HepG2 (cell line): ENCODE results near the gene MAPK11. TPM values are rescaled to one million over a fixed set of nuclear protein-coding genes. Genes with fewer than 3 reads are reported as not detected.

ENCODE experiments used
- ATAC-seq: fragments of 200-7000 bp; cut with Tn5 transposase; 3 replicates; pipeline ENCODE4 v1.9.1; 2020; ENCODE audit warnings: mild to moderate bottlenecking, moderate library complexity
- BruUV-seq: library from RNA; stranded (reverse); fragments of 400-500 nt; replicated peaks from 2 replicates; lab custom pipeline; 2021; lab: Mats Ljungman, UMichigan
- CTCF ChIA-PET: fragments of 300-600 bp; formaldehyde crosslinking; extraction: SDS; loops from one replicate; lab custom pipeline; 2021; ENCODE audit warnings: low total read pairs, inconsistent platforms, low intra/inter-chr PET ratio; lab: Yijun Ruan, JAX
- POLR2A ChIA-PET: fragments of 350-600 bp; sonication (Branson Sonifier 250); formaldehyde crosslinking; loops from one replicate; lab custom pipeline; 2020; ENCODE audit warnings: antibody characterized with exemption, inconsistent platforms; lab: Yijun Ruan, JAX
- DNase-seq: peaks from one replicate; pipeline ENCODE4 v3.0.0-alpha.2; 2015; ENCODE audit warnings: low spot score
- FAIRE-seq: peaks from 3 replicates; lab custom pipeline; 2011; peaks lifted over from hg19 to GRCh38; lab: Jason Lieb, UNC
- H2AFZ ChIP-seq: one replicate; pipeline ENCODE4 v1.6.1; 2011; ENCODE audit warnings: low read length, inconsistent platforms
- H3K27ac ChIP-seq: fragments of 300-600 bp; 3 replicates; pipeline ENCODE4 v1.8.0; 2011; ENCODE audit warnings: mixed run types, mild to moderate bottlenecking, mixed read lengths, low read length, inconsistent platforms; ENCODE audit not compliant: insufficient read depth; ENCODE audit errors: extremely low read length
- H3K27me3 ChIP-seq, 2 experiments: fragments of 200-600 bp in 1 of 2; 2 replicates in 1 of 2; 3 replicates in 1 of 2; pipeline versions ENCODE4 v1.6.0 to v1.8.0; 2011; ENCODE audit warnings: low read length in 2 of 2, mild to moderate bottlenecking in 2 of 2, moderate library complexity in 2 of 2, inconsistent platforms in 1 of 2; ENCODE audit not compliant: insufficient read depth in 2 of 2, control insufficient read depth in 1 of 2
- H3K36me3 ChIP-seq, 2 experiments: fragments of 200-600 bp in 1 of 2; replicated peaks in 1 of 2; 2 replicates in 1 of 2; 3 replicates in 1 of 2; pipeline versions ENCODE4 v1.5.1 to v1.8.0; 2011; ENCODE audit warnings: low read length in 2 of 2, inconsistent platforms in 1 of 2; ENCODE audit not compliant: insufficient read depth in 2 of 2, control insufficient read depth in 1 of 2
- H3K4me1 ChIP-seq: 2 replicates; pipeline ENCODE4 v1.5.1; 2012; ENCODE audit warnings: low read length, inconsistent platforms; ENCODE audit not compliant: insufficient read depth
- H3K4me2 ChIP-seq: 2 replicates; pipeline ENCODE4 v1.6.0; 2011; ENCODE audit warnings: low read depth, low read length, inconsistent platforms
- H3K4me3 ChIP-seq, 3 experiments: fragments of 200-600 bp in 1 of 3; sonication (generic), shearing (Covaris generic) in 1 of 3; replicated peaks in 1 of 3; 2 replicates each; pipeline ENCODE4 v1.5.1; 2011 to 2016; ENCODE audit warnings: low read length in 3 of 3, inconsistent platforms in 2 of 3, low read depth in 2 of 3, mild to moderate bottlenecking in 2 of 3, control low read depth in 1 of 3, mixed read lengths in 1 of 3; ENCODE audit not compliant: insufficient read depth in 1 of 3
- H3K79me2 ChIP-seq: one replicate; pipeline ENCODE4 v1.6.1; 2011; ENCODE audit warnings: low read length, inconsistent platforms; ENCODE audit not compliant: insufficient read depth
- H3K9ac ChIP-seq: 2 replicates; pipeline ENCODE4 v1.6.0; 2011; ENCODE audit warnings: mild to moderate bottlenecking, low read depth, low read length, inconsistent platforms; ENCODE audit not compliant: insufficient read depth
- H3K9me3 ChIP-seq: 2 replicates; pipeline ENCODE4 v1.5.1; 2012; ENCODE audit warnings: mild to moderate bottlenecking, low read length
- H4K20me1 ChIP-seq: 2 replicates; pipeline ENCODE4 v1.6.0; 2011; ENCODE audit warnings: inconsistent platforms, mild to moderate bottlenecking, low read length, moderate library complexity; ENCODE audit not compliant: insufficient read depth
- CHD4 ChIP-seq: fragments of 200-600 bp; sonication (generic); IDR thresholded peaks from 2 replicates; pipeline ENCODE4 v1.7.0; 2017; ENCODE audit warnings: mild to moderate bottlenecking, low read length, borderline replicate concordance
- GABPB1 ChIP-seq: IDR thresholded peaks from 2 replicates; pipeline ENCODE4 v1.6.1; 2016; ENCODE audit warnings: mild to moderate bottlenecking, missing genetic modification reagents, moderate library complexity, missing compliant biosample characterization
- HMGXB4 ChIP-seq, 2 experiments: sonication (generic) in 1 of 2; formaldehyde crosslinking in 1 of 2; IDR thresholded peaks; 2 replicates each; pipeline versions ENCODE4 v1.4.0 to v1.6.1; 2018 to 2020; ENCODE audit warnings: missing genetic modification reagents in 2 of 2, borderline replicate concordance in 1 of 2, low read depth in 1 of 2, mild to moderate bottlenecking in 1 of 2, missing biosample characterization in 1 of 2
- HNRNPL ChIP-seq: fragments of 200-400 bp; formaldehyde crosslinking; IDR thresholded peaks from 2 replicates; pipeline ENCODE4 v1.6.1; 2017; ENCODE audit warnings: mild to moderate bottlenecking, low read depth, low read length
- NFIB ChIP-seq: sonication (generic); formaldehyde crosslinking; IDR thresholded peaks from 2 replicates; pipeline ENCODE4 v1.9.0; 2021; ENCODE audit warnings: missing genetic modification reagents, mild to moderate bottlenecking, borderline replicate concordance
- PHF5A ChIP-seq: IDR thresholded peaks from one replicate; pipeline ENCODE4 v1.6.1; 2018; ENCODE audit warnings: low read depth, missing genetic modification reagents; ENCODE audit not compliant: unreplicated experiment
- POGZ ChIP-seq: sonication (generic); formaldehyde crosslinking; IDR thresholded peaks from 2 replicates; pipeline ENCODE4 v1.4.0; 2020; ENCODE audit warnings: mild to moderate bottlenecking, missing genetic modification reagents
- POLR2AphosphoS2 ChIP-seq: IDR thresholded peaks from 2 replicates; pipeline ENCODE4 v1.6.1; 2011; ENCODE audit warnings: low read depth, low read length, improper control_type of control experiment
- RAD21 ChIP-seq: fragments of 450-650 bp; formaldehyde crosslinking; IDR thresholded peaks from 2 replicates; pipeline ENCODE4 v1.5.0; 2020; ENCODE audit warnings: mild to moderate bottlenecking
- RXRA ChIP-seq: sonication (generic); formaldehyde crosslinking; IDR thresholded peaks from 2 replicates; pipeline ENCODE4 v1.5.1; 2020; ENCODE audit warnings: missing genetic modification reagents
- SAP130 ChIP-seq: IDR thresholded peaks from 2 replicates; pipeline ENCODE4 v1.6.1; 2016; ENCODE audit warnings: low read depth
- STAG1 ChIP-seq: sonication (generic); formaldehyde crosslinking; IDR thresholded peaks from 2 replicates; pipeline ENCODE4 v1.4.0; 2020; ENCODE audit warnings: missing genetic modification reagents
- TGIF2 ChIP-seq: IDR thresholded peaks from 2 replicates; pipeline ENCODE4 v1.6.1; 2016; ENCODE audit warnings: control low read depth, missing compliant biosample characterization
- ZFX ChIP-seq: sonication (generic); formaldehyde crosslinking; IDR thresholded peaks from 2 replicates; pipeline ENCODE4 v1.4.0; 2020; ENCODE audit warnings: mild to moderate bottlenecking, low read depth, missing genetic modification reagents, moderate library complexity
- ZFYVE20 ChIP-seq: sonication (generic); formaldehyde crosslinking; IDR thresholded peaks from 2 replicates; pipeline ENCODE4 v1.8.0; 2023; ENCODE audit warnings: low read depth, mild to moderate bottlenecking, moderate library complexity, missing genetic modification reagents, borderline replicate concordance
- ZNF225 ChIP-seq: sonication (generic); formaldehyde crosslinking; IDR thresholded peaks from 2 replicates; pipeline ENCODE4 v1.4.0; 2020; ENCODE audit warnings: mild to moderate bottlenecking, missing genetic modification reagents
- ZNF563 ChIP-seq: sonication (generic); formaldehyde crosslinking; IDR thresholded peaks from 2 replicates; pipeline ENCODE4 v1.8.0; 2022; ENCODE audit warnings: mild to moderate bottlenecking, moderate library complexity, missing genetic modification reagents
- ZNF574 ChIP-seq: sonication (generic); formaldehyde crosslinking; IDR thresholded peaks from 2 replicates; pipeline ENCODE4 v1.4.0; 2020; ENCODE audit warnings: missing genetic modification reagents
- ZNF589 ChIP-seq: sonication (generic); formaldehyde crosslinking; conservative IDR thresholded peaks from 2 replicates; pipeline ENCODE4 v1.8.0; 2022; ENCODE audit warnings: mild to moderate bottlenecking, moderate library complexity, missing genetic modification reagents
- ZNF772 ChIP-seq: sonication (generic); formaldehyde crosslinking; IDR thresholded peaks from 2 replicates; pipeline ENCODE4 v1.5.0; 2020; ENCODE audit warnings: mild to moderate bottlenecking, missing genetic modification reagents
- ZNF776 ChIP-seq: sonication (generic); formaldehyde crosslinking; IDR thresholded peaks from 2 replicates; pipeline ENCODE4 v1.4.0; 2020; ENCODE audit warnings: mild to moderate bottlenecking, missing genetic modification reagents
- WGBS: methylation state at CpG from one replicate; pipeline ENCODE4 v1.1.6; 2017; ENCODE audit warnings: low lambda C conversion rate; 5-methylcytosine and 5-hydroxymethylcytosine counted together
- in situ Hi-C: cut with HindIII; loops from 2 replicates; pipeline ENCODE4 v1.10.0; 2017; ENCODE audit warnings: low pct_unique_long_range_greater_than_20kb; ENCODE audit not compliant: extremely low pct_ligation_motif_present
- intact Hi-C: fragments of 100-400 bp; cut with micrococcal nuclease; formaldehyde crosslinking; loops from one replicate; pipeline ENCODE4 v1.10.0; 2022; ENCODE audit not compliant: unreplicated experiment
- polyA plus RNA-seq, 8 experiments: library from polyadenylated mRNA; depleted of rRNA in 3 of 8; stranded (reverse) in 7 of 8; unstranded in 1 of 8; fragments of >200 nt; fragmentation: Illumina TruSeq in 4 of 8; extraction: Trizol in 4 of 8; gene quantifications; 2 replicates each; pipeline versions ENCODE4 v1.2.1 to v1.2.3, GENCODE V29; 2011 to 2016; ENCODE audit warnings: low read depth in 4 of 8, missing spikeins in 1 of 8, mixed read lengths in 1 of 8; ENCODE audit not compliant: insufficient read depth in 1 of 8
- total RNA-seq, 5 experiments: library from RNA; depleted of rRNA; stranded (reverse); fragments of >200 nt; fragmentation: Illumina TruSeq; extraction: Trizol; gene quantifications; 2 replicates each; pipeline ENCODE4 v1.2.3, GENCODE V29; 2016; ENCODE audit warnings: low read depth in 1 of 5

Gene MAPK11
- total and polyA plus RNA-seq, 2 of the 13 experiments (the other 11 are each of a cell fraction or from before 2014, with no cell fraction given): 0.15 to 0.17 TPM

- Histone ChIP-seq H3K9ac (no peak overlapping the region), H3K9me3 (no peaks in the 10 kb centered on the region), H4K20me1 (0 out of 2 replicates have a peak, but pooled peaks cover 5% of the 10 kb centered on the region), H3K4me3 (no peak overlapping the region), H3K27ac (no peak overlapping the region), H3K79me2 (no peaks in the 10 kb centered on the region), H3K4me2 (no peak overlapping the region), H3K36me3 (peaks cover 22 to 27% of the 10 kb centered on the region in 2 experiments; a peak in 4 of 5 replicates), H3K4me1 (peaks cover 11% of the 10 kb centered on the region), H2AFZ (no peak overlapping the region), H3K27me3 (peaks cover 0 to 3% of the 10 kb centered on the region in 2 experiments; a peak in 3 of 5 replicates)
- intact Hi-C loops (loop anchor here (1.0 kb wide), 1 partner anchor 51 kb away; the partner anchor contains the start of gene DENND6B), in situ Hi-C loops (loop anchor here (5.0 kb wide), 1 partner anchor 51 kb away; the partner anchor contains the start of gene DENND6B)
- ChIA-PET POLR2A (interaction anchor here (0.9 to 1.5 kb wide), 5 partner anchors 18 to 65 kb away, joined by 3 to 7 read pairs (median 5); partner anchors contain the start of gene HDAC10), CTCF (interaction anchor here (0.7 to 4.2 kb wide), 15 partner anchors 16 to 111 kb away, joined by 3 to 133 read pairs (median 4); partner anchors contain the start of genes DENND6B, HDAC10, PLXNB2 and PPP6R2)
- BruUV-seq: no TSS peak
- WGBS: 83% methylated on average over 24 of the region's 25 CpGs
- FAIRE-seq (no peak), DNase-seq (peak; percentile 16), ATAC-seq (peak; percentile 27)
- TF ChIP-seq ZNF225 (CRISPR knock-in tag) (0 out of 2 replicates have a peak, but pooled peaks have one; percentile 3), GABPB1 (CRISPR knock-in tag) (peak; percentile 60), CHD4 (peak; percentile 67; the same call in 1 of the 2 replicates), POGZ (no peak), ZFYVE20 (CRISPR knock-in tag) (no peak), RXRA (CRISPR knock-in tag) (peak; percentile 18; the same call in 1 of the 2 replicates), ZNF574 (peak; percentile 78), HMGXB4 (CRISPR knock-in tag; IDR thresholded peaks at IDR 0.05; ENCODE audit: borderline replicate concordance in 1 of 2, low read depth in 1 of 2) (peak; percentile 51 to 86), ZFX (CRISPR knock-in tag) (0 out of 2 replicates have a peak, but pooled peaks have one; percentile 35), ZNF563 (CRISPR knock-in tag) (peak; percentile 37; the same call in 1 of the 2 replicates), ZNF772 (CRISPR knock-in tag) (no peak), STAG1 (peak; percentile 49; the same call in 1 of the 2 replicates), PHF5A (CRISPR knock-in tag) (no peak), SAP130 (CRISPR knock-in tag) (peak; percentile 35; the same call in 1 of the 2 replicates), ZNF776 (CRISPR knock-in tag) (no peak), RAD21 (CRISPR knock-in tag) (peak; percentile 21; the same call in 1 of the 2 replicates), HNRNPL (peak; percentile 98), ZNF589 (CRISPR knock-in tag) (no peak), TGIF2 (CRISPR knock-in tag) (no peak), NFIB (CRISPR knock-in tag) (no peak), POLR2AphosphoS2 (no peak)
Measured at GRCh38 chr22:50276143-50276542, 6.0 kb upstream of the MAPK11 start.
